ENCODE measurements around the gene RSPH6A.

The RSPH6A gene

GRCh38 chr19:45814851-45815480 lies at the start of gene RSPH6A:
RSPH6A (minus strand) TSS chr19:45815308; CDS start chr19:45815176, 132 bp downstream.
- no peak for DNase-seq (ENCODE audit: low read depth in 1 of 2, low spot score in 1 of 2)

- DNase-seq (ENCODE audit: low read depth in 1 of 2, low spot score in 1 of 2): no peak
Observed at GRCh38 chr19:45864629-45865082, 49.5 kb upstream of the RSPH6A start.

GRCh38 chr19:45863840-45864628 lies 48.9 kb upstream of the RSPH6A start, which contains the start of gene FOXA3:
FOXA3 (plus strand) TSS chr19:45864326; CDS start chr19:45864457, 131 bp downstream.
- no peak for DNase-seq (ENCODE audit: low read depth in 1 of 2, low spot score in 1 of 2)

- no peak for DNase-seq (ENCODE audit: low read depth in 1 of 2, low spot score in 1 of 2)
Observed at GRCh38 chr19:45863335-45863839, 48.3 kb upstream of the RSPH6A start.

- peak; percentile 96 to 98 for DNase-seq (ENCODE audit: low read depth in 1 of 2, low spot score in 1 of 2)
Observed at GRCh38 chr19:45862564-45863334, 47.6 kb upstream of the RSPH6A start, which contains the start of gene SYMPK. SYMPK (minus strand) TSS chr19:45863147; CDS start chr19:45854495, 8,652 bp downstream.

- DNase-seq (ENCODE audit: low read depth in 1 of 2, low spot score in 1 of 2): no peak
Observed at GRCh38 chr19:45862271-45862563, 47.1 kb upstream of the RSPH6A start.

- no peak for DNase-seq (ENCODE audit: low read depth in 1 of 2, low spot score in 1 of 2)
Observed at GRCh38 chr19:45860359-45861259, 45.5 kb upstream of the RSPH6A start.

- no peak for DNase-seq (ENCODE audit: low read depth in 1 of 2, low spot score in 1 of 2)
Observed at GRCh38 chr19:45854167-45854778, 39.2 kb upstream of the RSPH6A start.

- DNase-seq (ENCODE audit: low read depth in 1 of 2, low spot score in 1 of 2): no peak
Observed at GRCh38 chr19:45852983-45853382, 37.9 kb upstream of the RSPH6A start.

GRCh38 chr19:45852145-45852750 lies 37.1 kb upstream of the RSPH6A start:
- DNase-seq (ENCODE audit: low read depth in 1 of 2, low spot score in 1 of 2): no peak

- no peak for DNase-seq (ENCODE audit: low read depth in 1 of 2, low spot score in 1 of 2)
Observed at GRCh38 chr19:45848922-45849321, 33.8 kb upstream of the RSPH6A start.

GRCh38 chr19:45847663-45848062 lies 32.6 kb upstream of the RSPH6A start:
- no peak for DNase-seq (ENCODE audit: low read depth in 1 of 2, low spot score in 1 of 2)

- no peak for DNase-seq (ENCODE audit: low read depth in 1 of 2, low spot score in 1 of 2)
Observed at GRCh38 chr19:45842198-45842597, 27.1 kb upstream of the RSPH6A start.

GRCh38 chr19:45834970-45835369 lies 19.9 kb upstream of the RSPH6A start:
- no peak for DNase-seq (ENCODE audit: low read depth in 1 of 2, low spot score in 1 of 2)

- no peak for DNase-seq (ENCODE audit: low read depth in 1 of 2, low spot score in 1 of 2)
Observed at GRCh38 chr19:45828945-45829344, 13.8 kb upstream of the RSPH6A start.

GRCh38 chr19:45828523-45828922 lies 13.4 kb upstream of the RSPH6A start:
- no peak for DNase-seq (ENCODE audit: low read depth in 1 of 2, low spot score in 1 of 2)

GRCh38 chr19:45827459-45828093 lies 12.5 kb upstream of the RSPH6A start:
- no peak for DNase-seq (ENCODE audit: low read depth in 1 of 2, low spot score in 1 of 2)

- DNase-seq (ENCODE audit: low read depth in 1 of 2, low spot score in 1 of 2): no peak
Observed at GRCh38 chr19:45826934-45827333, 11.8 kb upstream of the RSPH6A start.

All from activated CD4-positive, alpha-beta T cell treated with anti-CD3 and anti-CD28 coated beads, Interleukin-2, amount 50 U/mL, for 24 hours (primary cell).